Frontal cortex (tissue), 4 donors: ENCODE measurements around the gene SH3BP5. TPM values are rescaled to one million over a fixed set of nuclear protein-coding genes. Genes with fewer than 3 reads are reported as not detected.

Source experiments
- DNase-seq, 2 donors: peaks; one replicate each; pipeline ENCODE4 v3.0.0; 2012; ENCODE audit warnings: low spot score in 2 of 2
- FAIRE-seq: peaks from 2 replicates; lab custom pipeline; 2012; peaks lifted over from hg19 to GRCh38; lab: Jason Lieb, UNC
- total RNA-seq: library from RNA; depleted of rRNA; stranded (reverse); fragments of >200 nt; gene quantifications from one replicate; pipeline ENCODE4 v1.2.3, GENCODE V29; 2014
- donor health status: control.
- donor health status: control.
- donor health status: control.

Gene SH3BP5
- total RNA-seq, 1 donor from 2014 or later: 67.7 TPM

DNA sequence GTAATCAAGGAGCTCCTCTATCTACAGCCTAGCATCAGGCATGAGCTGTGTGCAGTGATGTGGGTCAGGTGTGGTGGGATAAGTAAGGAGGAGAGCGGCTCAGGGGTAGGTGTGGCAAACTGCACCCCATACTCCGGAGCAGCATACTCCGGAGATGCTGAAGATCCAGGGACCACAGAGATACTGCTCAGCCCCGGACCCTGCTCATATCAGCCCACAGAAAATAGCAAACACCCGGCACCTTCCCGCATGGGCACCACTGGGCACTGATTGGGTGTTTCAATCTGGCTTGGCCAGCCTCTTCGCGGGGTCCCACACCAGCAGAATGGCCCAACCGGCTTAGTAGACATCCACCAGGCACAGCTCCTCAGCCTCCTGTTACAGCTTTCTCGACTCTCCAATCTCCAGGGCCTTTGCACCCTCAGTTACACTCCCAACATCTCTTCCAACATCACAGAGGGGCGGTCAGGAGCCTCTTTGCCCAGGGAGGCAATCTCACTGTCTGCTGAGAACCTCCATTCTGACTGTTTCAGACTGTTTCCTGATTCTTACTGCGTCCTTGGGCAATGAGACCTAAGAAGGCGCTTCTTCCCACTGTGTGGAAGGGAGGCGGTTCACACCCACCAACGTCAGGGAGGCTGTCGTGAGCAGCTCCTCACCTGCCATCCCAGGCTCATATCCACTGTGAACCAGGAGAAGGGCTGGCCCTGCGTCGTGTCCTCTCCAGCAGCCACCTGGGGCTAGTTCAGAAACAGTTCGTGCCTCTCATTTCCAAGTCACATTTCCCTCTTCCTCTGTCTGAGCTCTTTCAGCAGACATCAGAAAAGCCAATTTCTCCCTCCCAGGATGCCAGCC, 66.5 kb downstream of the SH3BP5 start:
- FAIRE-seq: no peak
- DNase-seq: no peak

DNA sequence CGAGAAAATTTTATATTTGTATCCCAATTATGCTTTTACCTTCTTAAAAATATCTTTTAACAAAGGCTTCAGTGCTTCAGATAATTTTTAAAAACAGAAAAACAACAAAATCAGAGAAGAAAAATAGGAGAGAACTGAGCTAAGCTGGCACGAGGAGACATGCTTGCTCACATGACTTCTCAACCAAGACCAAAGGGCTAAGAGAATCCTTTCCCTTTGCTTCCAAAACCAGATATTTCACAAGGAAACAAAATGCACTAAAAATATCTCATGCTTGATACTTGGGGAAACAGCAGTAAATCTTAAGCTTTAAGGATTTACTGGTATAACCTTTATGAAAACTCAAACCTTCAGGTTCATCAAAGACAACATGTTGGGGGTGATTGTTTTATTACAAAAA, 67.9 kb downstream of the SH3BP5 start:
- DNase-seq (no peak), FAIRE-seq (no peak)

DNA sequence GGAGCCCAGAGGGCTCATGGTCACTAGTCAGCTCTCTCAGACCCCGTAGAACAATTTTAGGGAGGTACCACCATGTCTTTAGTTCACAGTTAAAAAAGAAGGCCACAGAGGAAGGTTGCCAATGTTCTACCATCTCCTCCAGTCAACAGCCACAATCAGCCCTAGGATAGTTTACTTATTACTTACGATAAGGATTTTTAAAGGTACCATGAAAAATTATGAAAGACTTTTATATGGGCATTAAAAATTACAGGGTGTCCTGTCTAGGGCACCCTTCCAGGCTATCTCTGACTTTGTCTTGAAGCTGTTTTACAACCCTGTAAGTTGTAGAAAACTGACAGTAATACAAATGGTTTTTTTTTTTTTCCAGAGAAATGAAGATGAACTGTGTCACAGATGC, 68.5 kb downstream of the SH3BP5 start:
- DNase-seq (no peak), FAIRE-seq (no peak)

DNA sequence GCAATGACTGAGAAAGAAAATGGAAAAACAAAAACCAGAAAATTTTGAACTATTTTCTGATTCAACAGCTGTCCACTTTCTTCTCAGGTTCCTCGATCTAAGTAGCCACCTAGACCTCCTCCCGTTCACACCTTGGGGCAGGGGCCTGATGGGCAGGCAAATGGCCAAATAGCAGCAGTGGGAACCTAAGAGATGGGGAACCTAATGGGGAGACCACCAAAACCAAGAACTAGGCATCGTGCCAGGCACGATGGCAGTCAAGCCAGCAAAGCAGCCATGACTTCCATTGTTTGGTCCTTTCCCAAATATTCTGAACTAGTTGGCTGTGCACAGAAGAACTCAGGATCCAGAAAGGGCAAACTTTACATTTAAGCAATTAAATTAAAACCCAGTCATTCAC, 69.3 kb downstream of the SH3BP5 start:
- DNase-seq (no peak), FAIRE-seq (no peak)

DNA sequence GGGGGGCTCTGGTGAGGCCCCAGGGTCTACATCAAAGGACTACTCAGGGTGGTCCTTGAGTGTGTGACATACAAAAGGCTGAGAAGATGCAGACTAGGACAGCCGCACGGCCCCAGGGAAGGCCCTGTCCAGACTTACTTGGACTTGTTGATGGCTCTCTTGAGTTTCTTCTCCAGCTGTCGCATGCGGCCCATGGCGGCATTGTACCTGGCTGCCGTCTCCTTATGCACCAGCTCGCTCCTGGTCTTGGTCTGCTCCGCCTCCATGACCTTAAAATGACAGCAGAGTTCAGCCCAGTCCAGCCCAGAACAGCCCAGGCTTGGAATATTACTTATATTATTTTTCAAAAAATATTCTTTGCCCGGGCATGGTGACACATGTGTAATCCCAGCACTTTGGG, 70.4 kb downstream of the SH3BP5 start:
- DNase-seq (no peak), FAIRE-seq (no peak)

DNA sequence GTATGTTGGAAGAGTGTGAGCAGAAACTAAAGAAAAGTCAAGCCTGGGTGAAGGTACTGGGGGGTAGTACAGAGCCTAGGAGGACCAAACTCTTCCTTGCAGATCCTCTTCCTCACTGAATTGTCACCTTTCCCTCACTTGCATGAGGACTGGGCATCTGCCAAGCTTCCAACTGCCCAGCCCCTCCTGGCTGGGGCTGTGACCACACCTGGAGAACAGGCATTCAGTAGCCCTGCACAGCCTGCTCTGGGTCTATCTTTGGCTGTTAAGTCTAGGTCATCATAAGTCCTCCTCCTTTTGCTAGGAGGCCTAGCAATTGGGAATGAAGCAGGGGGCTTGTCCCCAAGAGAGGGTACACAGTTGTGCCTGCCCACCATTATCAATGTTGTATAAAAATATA, 71.1 kb downstream of the SH3BP5 start:
- DNase-seq (no peak), FAIRE-seq (no peak)

DNA sequence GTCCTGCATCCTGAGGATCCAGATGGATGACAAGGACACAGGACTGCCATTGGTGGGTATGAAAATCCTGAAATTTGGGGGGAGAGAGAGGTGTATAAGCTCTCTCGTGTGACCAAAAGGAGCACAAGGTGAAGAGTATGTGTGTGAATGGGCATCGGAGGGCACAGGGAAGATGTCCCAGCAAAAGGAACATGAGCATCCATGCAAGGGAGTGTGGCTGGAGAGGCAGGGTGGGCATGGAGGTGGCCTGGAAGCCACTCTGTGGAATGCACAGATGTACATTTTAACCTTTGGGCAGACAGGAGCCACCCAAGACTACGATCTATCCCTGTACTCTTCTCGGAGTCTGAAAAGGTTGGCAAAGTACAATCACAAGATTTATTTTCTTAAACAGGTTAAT, 71.9 kb downstream of the SH3BP5 start:
- DNase-seq: no peak
- no peak for FAIRE-seq

DNA sequence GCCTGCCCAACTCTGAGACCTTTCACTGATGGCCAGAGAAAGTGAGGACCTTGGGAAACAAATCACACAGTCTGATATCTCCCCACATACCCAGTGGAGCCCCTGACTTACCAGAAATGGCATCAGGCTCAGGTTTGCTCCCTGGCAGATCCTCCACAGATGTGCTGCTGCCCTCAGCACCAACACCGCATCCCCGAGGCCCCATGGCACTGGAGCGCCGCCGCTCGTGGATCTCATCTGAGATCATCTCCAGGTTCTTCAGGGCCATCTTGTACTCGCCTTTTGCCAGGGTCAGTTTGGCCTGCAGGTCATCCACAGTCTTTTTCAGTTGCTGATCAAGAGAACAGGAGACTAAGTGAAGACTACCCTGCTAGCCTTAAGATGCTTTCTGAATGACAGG, 73.7 kb downstream of the SH3BP5 start:
- FAIRE-seq (no peak), DNase-seq (no peak)

DNA sequence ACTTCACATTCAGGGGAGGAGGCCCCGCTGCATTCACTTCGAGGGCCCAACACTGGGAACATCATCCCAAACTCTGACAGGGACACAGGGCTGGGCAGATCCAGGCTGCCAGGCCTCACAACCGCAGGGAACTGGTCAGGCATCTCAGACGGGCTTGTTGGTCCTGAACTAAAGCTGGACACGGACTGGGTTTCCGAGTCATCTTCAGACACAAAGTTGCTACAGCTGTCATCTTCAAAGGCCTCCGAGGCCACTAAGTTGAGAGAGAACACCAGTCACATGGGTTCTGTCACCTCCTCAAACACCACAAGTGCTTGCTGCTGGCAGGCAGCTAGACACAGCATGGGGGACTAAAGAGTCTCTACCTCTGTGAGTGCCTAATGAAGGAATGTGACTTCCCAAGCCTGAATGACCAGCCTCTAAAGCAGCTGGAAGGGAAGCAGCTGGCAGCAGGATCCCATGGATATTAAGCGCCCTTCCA, 75.5 kb downstream of the SH3BP5 start:
- FAIRE-seq: no peak

DNA sequence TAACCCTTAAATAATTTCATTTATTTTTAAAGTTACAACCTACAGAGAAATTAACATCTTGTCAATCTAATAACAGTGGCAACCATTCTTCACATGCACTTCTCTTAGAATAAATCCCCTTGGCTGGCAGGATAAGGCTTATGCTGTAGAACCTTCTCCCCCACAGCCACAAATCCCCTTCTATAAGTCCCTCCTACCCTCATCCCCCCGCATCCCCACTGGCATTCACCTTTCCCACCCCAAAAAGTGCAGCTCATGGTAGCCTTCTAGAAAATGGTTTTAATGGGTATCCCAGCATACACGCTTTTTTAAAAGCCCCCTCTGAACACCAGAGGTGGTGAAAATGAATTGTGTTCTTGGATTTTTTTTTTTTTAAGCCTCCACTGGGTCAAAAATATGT, 77.2 kb downstream of the SH3BP5 start:
- DNase-seq (no peak), FAIRE-seq (no peak)

More for the DNA sequence above, 75.5 kb downstream of the SH3BP5 start:
- no peak for DNase-seq

DNA sequence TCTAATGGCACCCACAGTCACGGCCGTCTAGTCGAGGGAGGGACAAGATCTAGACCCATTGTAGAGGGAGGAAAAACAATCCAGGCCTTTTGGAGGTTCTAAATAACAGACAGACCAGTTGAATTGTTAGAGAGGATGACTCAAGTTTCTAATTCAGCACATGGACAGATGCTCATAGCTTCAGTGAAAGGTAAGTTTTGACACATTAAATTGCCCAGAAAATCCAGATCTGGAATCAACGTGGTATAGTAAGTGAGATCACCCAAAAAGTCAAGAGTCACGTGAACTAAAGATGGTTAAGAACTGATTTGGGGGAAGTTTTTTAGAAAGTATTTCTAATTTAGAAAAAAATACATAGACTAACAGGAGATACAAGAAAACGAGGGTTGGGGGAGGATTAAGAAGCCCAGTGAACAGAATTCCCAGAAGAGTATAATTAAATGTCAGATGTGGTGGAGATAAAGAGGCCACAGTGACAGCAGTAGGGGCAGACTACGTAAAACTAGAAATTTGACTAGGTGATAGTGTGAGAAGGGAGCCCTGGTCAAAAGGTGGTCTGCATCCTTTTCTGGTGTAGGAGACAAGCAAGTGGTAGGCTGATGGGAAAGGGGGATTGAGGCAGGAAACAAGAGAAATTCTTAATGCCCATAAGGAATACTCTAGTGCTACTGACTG, 79.2 kb downstream of the SH3BP5 start:
- FAIRE-seq (no peak), DNase-seq (no peak)

DNA sequence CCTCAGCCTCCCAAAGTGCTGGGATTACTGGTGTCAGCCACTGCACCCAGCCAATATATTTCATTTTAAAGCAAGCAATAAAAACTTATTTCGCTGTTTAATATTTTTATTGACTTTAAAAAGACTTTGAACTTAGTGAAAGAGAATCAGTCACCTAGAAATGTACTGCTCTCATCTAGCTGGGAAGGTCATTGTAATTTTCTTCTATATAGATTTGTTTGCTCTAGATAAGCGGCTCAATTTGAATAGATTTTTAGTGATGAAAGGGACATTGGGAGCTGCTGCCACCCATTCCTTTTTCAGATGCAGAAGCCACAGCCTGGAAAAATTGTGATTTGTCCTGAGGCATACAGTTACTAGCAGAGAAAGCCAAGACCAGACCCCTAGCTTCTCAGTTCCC, 86.2 kb downstream of the SH3BP5 start:
- no peak for FAIRE-seq
- DNase-seq: no peak

DNA sequence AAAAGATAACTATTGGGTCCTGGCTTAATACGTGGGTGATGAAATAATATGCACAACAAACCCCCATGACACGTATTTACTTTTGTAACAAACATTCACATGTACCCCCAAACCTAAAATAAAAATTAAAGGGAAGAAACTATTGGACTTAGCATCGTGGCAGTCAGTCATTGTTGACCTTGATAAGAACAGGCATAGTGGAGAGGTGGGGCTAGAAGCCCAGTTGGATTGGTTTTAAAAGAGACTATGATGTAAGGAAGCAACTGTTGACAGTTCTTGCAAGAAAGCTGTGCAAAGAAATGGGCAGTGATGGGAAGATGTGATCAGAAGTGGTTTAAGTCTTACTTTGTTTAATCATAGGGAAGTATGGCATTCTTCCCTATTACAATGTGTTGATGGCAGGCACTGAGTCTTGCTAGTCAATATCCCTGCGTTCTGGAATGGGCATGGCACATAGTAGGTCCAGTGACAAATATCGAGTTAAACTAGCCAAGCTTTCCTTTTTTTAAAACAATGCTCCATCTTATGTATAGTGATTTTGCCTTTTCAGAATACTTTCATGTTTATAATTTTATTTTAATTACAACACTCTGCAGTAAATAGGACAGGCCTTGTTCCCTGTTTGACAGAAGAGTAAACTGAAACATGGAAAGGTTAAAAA, 88.4 kb downstream of the SH3BP5 start:
- FAIRE-seq (no peak), DNase-seq (no peak)

DNA sequence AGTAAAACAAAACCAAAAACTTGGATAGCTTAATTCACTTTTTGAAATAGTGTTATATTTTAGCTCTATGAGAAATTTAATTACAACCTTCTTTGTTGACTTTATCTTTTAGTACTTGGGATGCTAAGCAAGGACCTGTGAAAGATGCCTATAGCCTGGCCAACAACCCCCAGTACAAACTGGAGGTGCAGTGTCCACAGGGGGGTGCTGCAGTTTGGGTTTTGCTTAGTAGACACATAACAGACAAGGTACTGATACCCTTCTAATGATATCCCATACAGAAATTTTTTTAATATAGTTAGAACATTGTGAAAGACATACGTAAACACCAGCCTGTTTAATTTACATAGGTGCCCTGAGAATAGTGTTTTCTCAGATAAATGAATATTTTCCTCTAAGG, 91.0 kb downstream of the SH3BP5 start:
- FAIRE-seq (no peak), DNase-seq (no peak)

DNA sequence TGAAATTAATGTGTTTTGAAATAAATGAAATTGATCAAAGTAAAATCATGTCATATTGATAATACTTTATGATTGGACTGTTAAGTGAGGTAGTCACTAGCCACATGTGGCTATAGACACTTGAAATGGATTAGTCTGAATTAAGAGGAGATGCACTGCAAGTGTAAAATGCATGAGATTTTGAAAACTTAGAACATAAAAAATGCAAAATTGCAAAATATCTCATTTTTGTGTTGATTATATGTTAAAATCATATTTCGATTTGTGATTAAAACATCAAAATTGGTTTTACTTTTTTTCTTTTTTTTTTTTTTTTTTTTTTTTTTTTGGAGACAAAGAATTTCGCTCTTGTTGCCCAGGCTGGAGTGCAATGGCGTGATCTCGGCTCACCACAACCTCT, 103.1 kb downstream of the SH3BP5 start:
- DNase-seq (no peak), FAIRE-seq (no peak)

DNA sequence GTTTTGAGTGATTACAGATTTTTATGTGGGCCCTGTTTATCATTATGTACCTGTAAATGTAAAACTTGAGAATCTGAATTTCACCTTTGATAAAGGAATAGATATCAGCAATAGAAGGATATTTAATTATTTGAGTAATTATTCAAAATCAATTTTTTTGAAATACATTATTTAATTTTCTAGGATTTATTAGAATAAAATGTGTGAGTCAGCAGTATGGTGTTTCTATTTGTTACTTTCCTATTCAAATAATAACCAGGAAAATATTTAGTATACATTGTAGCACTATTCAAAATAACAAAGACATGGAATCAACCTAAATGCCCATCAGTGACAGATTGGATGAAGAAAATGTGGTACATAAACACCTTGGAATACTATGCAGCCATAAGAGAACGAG, 104.2 kb downstream of the SH3BP5 start:
- no peak for DNase-seq
- peak; percentile 17 for FAIRE-seq

DNA sequence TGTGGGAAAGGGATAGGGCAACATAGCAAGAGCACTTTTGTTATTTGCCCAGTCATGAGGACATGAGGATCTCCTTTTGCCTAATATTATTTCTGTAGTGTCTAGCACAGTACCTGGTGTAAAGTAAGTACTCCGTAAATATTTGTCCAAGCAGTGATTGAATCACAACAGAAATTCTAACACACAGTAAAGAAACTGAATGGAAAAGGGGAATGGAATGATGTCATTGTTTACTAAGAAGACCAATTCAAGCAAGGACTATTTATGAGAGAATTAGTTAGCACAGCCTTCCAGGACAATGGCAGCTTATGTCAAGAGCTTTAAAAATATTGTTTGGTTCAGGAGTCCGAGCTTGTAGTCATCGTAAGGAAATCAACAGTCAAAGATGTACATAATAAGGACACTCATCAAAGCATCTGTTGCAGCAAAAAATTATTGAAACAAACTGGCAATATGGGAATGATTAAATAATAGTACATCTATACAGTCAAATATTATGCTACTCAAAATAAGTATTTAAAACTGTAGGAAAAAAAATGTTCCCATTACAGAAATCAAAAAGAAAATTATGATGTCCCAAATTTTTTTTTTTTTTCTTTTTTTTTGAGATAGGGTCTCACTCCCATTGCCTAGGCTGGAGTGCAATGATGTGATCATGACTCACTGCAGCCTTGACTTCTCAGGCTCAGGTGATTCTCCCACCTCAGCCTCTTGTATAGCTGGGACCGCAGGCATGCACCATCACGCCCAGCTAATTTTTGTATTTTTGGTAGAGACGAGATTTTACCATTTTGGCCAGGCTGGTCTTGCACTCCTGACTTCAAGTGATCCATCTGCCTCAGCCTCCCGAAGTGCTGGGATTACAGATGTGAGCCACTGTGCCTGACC, 108.5 kb downstream of the SH3BP5 start:
- FAIRE-seq (no peak), DNase-seq (no peak)

DNA sequence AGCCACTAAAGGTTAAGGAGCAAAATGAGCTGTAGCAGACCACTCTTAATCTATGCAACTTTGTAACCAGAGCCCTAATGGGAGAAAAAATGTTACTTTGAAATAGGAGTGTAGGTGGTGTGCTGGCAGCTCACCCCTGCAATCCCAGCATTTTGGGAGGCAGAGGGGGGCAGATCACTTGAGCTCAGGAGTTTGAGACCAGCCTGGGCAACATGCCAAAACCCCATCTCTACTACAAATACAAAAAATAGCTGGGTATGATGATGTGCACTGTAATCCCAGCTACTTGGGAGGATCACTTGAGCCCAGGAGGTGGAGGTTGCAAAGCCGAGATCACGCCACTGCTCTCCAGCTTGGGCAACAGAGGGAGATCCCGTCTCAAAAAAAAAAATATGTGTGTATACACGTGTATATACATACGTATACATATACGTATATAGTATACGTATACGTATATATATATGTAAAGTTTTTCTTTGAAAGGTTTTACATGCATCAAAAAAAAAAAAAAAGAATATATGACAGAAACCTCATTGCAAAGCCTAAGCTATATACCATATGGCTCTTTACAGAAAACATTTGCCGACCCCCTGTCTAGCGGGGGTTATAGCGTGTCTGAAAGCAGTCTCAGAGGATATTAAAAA, 110.7 kb downstream of the SH3BP5 start:
- no peak for DNase-seq
- no peak for FAIRE-seq

DNA sequence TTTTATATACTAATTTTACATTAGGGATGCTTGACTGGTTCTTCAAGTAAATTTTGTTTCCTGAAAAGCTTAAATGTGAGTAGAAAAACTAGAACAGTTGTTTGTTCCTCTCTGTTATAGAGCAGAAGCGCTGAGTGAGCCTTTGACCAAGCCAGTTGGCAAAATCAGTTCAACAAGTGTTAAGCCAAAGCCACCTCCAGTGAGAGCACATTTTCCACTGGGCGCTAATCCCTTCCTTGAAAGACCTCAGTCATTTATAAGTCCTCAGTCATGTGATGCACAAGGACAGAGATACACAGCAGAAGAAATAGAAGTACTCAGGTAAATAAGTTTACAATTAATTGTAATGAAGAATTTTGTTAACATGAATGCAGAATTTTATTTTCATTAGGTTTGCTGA, 111.7 kb downstream of the SH3BP5 start:
- no peak for FAIRE-seq
- DNase-seq: no peak
